Natural killer cell (primary cell): ENCODE results near the gene FAXDC2. TPM values are rescaled to one million over a fixed set of nuclear protein-coding genes. Genes with fewer than 3 reads are reported as not detected.
"Not testable (repeated sequence)": the region's sequence is repeated elsewhere in the genome, so short reads cannot be mapped to it uniquely, and the experiment has no call there.

Experiments used
- ATAC-seq, 3 donors: fragments of 150-1000 bp in 2 of 3; fragments of 200-7000 bp in 1 of 3; cut with Tn5 transposase; 1 replicate in 1 of 3; 2 replicates in 2 of 3; pipeline ENCODE4 v1.10.0; 2021; ENCODE audit warnings: mild to moderate bottlenecking in 2 of 3, moderate library complexity in 2 of 3
- DNase-seq, 2 donors: peaks; one replicate each; pipeline versions ENCODE4 v3.0.0 to v3.0.0-alpha.2; 2013 to 2021; ENCODE audit warnings: mixed read lengths in 1 of 2
- H3K27ac ChIP-seq: one replicate; pipeline ENCODE4 v1.5.1; 2013; ENCODE audit warnings: mild to moderate bottlenecking, low read length
- H3K27me3 ChIP-seq: one replicate; pipeline ENCODE4 v1.6.1; 2013; ENCODE audit warnings: low read length; ENCODE audit not compliant: control insufficient read depth, insufficient read depth
- H3K36me3 ChIP-seq: one replicate; pipeline ENCODE4 v1.6.1; 2013; ENCODE audit warnings: low read length; ENCODE audit not compliant: control insufficient read depth, insufficient read depth
- H3K4me1 ChIP-seq: one replicate; pipeline ENCODE4 v1.6.1; 2013; ENCODE audit warnings: low read length; ENCODE audit not compliant: control insufficient read depth, insufficient read depth
- H3K4me3 ChIP-seq: one replicate; pipeline ENCODE4 v1.5.1; 2013; ENCODE audit warnings: low read length
- H3K9me3 ChIP-seq: one replicate; pipeline ENCODE4 v1.6.1; 2013; ENCODE audit warnings: low read length; ENCODE audit not compliant: control insufficient read depth, insufficient read depth
- H3K27ac Mint-ChIP-seq, 2 donors: one replicate each; pipeline ENCODE4 v1.8.0; 2022; ENCODE audit warnings: mild to moderate bottlenecking in 2 of 2, mixed read lengths in 2 of 2, moderate library complexity in 1 of 2
- H3K27me3 Mint-ChIP-seq, 2 donors: one replicate each; pipeline ENCODE4 v1.8.0; 2022; ENCODE audit warnings: low read depth in 2 of 2, mixed read lengths in 2 of 2
- H3K36me3 Mint-ChIP-seq: one replicate; pipeline ENCODE4 v1.8.0; 2022; ENCODE audit warnings: mixed read lengths
- H3K4me1 Mint-ChIP-seq, 2 donors: one replicate each; pipeline ENCODE4 v1.8.0; 2022; ENCODE audit warnings: mixed read lengths in 2 of 2
- H3K4me3 Mint-ChIP-seq: one replicate; pipeline ENCODE4 v1.8.0; 2022; ENCODE audit warnings: mild to moderate bottlenecking, moderate library complexity, mixed read lengths
- H3K9me3 Mint-ChIP-seq, 2 donors: one replicate each; pipeline ENCODE4 v1.8.0; 2022; ENCODE audit warnings: mixed read lengths in 2 of 2
- CTCF ChIP-seq: fragments of 200-600 bp; IDR thresholded peaks from one replicate; pipeline ENCODE4 v1.8.0; 2022; ENCODE audit warnings: antibody characterized with exemption
- WGBS: methylation state at CpG from one replicate; pipeline ENCODE4 v1.1.7; 2013; ENCODE audit warnings: missing lambda C conversion rate; ENCODE audit not compliant: insufficient coverage; 5-methylcytosine and 5-hydroxymethylcytosine counted together
- intact Hi-C: fragments of 100-400 bp; cut with micrococcal nuclease; formaldehyde crosslinking; loops from one replicate; pipeline ENCODE4 v1.14.2; 2022
- total RNA-seq, 4 donors: library from RNA; stranded (reverse); fragments of 120-200 nt in 1 of 4; gene quantifications; one replicate each; pipeline versions ENCODE4 v1.2.3 to v1.2.4, GENCODE V29; 2013 to 2022

Gene FAXDC2
- total RNA-seq, 3 donors from 2014 or later (not counting 1 experiment from before 2014, with no cell fraction given) = 0.48 to 2.9 (median 1.4) TPM

- 89% methylated on average over 2 of the region's 2 CpGs for WGBS
- H3K27ac ChIP-seq = no peak overlapping the region
- H3K27ac Mint-ChIP-seq = peak overlapping the region in 1 of 2 donors; percentile 19
- H3K36me3 Mint-ChIP-seq = no peaks in the 10 kb centered on the region
- no peaks in the 10 kb centered on the region for H3K27me3 Mint-ChIP-seq
- no peaks in the 10 kb centered on the region for H3K9me3 Mint-ChIP-seq
- peak in 1 of 2 donors; percentile 11 for DNase-seq
- H3K36me3 ChIP-seq = no peaks in the 10 kb centered on the region
- intact Hi-C loops = no loop called here
- H3K4me1 Mint-ChIP-seq = peaks cover 16 to 17% of the 10 kb centered on the region in 2 donors
- no peak for ATAC-seq
- no peaks in the 10 kb centered on the region for H3K9me3 ChIP-seq
- H3K27me3 ChIP-seq = no peaks in the 10 kb centered on the region
- H3K4me3 ChIP-seq = no peak overlapping the region
- no peak for TF ChIP-seq CTCF
- no peak overlapping the region for H3K4me3 Mint-ChIP-seq
- H3K4me1 ChIP-seq = peaks cover 18% of the 10 kb centered on the region
These were observed 21.2 kb downstream of the FAXDC2 start for GRCh38 chr5:154829181-154829588.

GRCh38 chr5:154824070-154824469 lies 26.3 kb downstream of the FAXDC2 start:
- H3K9me3 ChIP-seq = no peaks in the 10 kb centered on the region
- no peak overlapping the region for H3K4me3 ChIP-seq
- H3K4me3 Mint-ChIP-seq = no peak overlapping the region
- peaks cover 33% of the 10 kb centered on the region for H3K4me1 ChIP-seq
- no peak overlapping the region for H3K27ac Mint-ChIP-seq
- no peak for TF ChIP-seq CTCF
- H3K9me3 Mint-ChIP-seq = no peaks in the 10 kb centered on the region
- no peaks in the 10 kb centered on the region for H3K27me3 ChIP-seq
- intact Hi-C loops = no loop called here
- H3K27me3 Mint-ChIP-seq = no peaks in the 10 kb centered on the region
- no peaks in the 10 kb centered on the region for H3K36me3 ChIP-seq
- 100% methylated on average over 2 of the region's 2 CpGs for WGBS
- H3K27ac ChIP-seq = no peak overlapping the region
- peaks cover 25 to 26% of the 10 kb centered on the region in 2 donors for H3K4me1 Mint-ChIP-seq
- H3K36me3 Mint-ChIP-seq = no peaks in the 10 kb centered on the region
- DNase-seq (no peak), ATAC-seq (no peak)

- H3K4me3 Mint-ChIP-seq = no peak overlapping the region
- intact Hi-C loops = no loop called here
- no peaks in the 10 kb centered on the region for H3K36me3 ChIP-seq
- peaks cover 36% of the 10 kb centered on the region for H3K4me1 ChIP-seq
- no peaks in the 10 kb centered on the region for H3K27me3 Mint-ChIP-seq
- H3K4me1 Mint-ChIP-seq = peaks cover 29 to 30% of the 10 kb centered on the region in 2 donors
- no peaks in the 10 kb centered on the region for H3K27me3 ChIP-seq
- H3K36me3 Mint-ChIP-seq = no peaks in the 10 kb centered on the region
- ATAC-seq (no peak), DNase-seq (no peak)
- H3K9me3 Mint-ChIP-seq = no peaks in the 10 kb centered on the region
- H3K27ac ChIP-seq = no peak overlapping the region
- TF ChIP-seq CTCF = no peak
- 96% methylated on average over 4 of the region's 4 CpGs for WGBS
- H3K27ac Mint-ChIP-seq = no peak overlapping the region
- H3K4me3 ChIP-seq = no peak overlapping the region
- no peaks in the 10 kb centered on the region for H3K9me3 ChIP-seq
These were observed 26.8 kb downstream of the FAXDC2 start for GRCh38 chr5:154823605-154824004.

- H3K9me3 ChIP-seq, H3K27ac ChIP-seq, H3K36me3 ChIP-seq, H3K4me3 Mint-ChIP-seq, H3K4me3 ChIP-seq, H3K9me3 Mint-ChIP-seq, intact Hi-C loops, H3K27me3 Mint-ChIP-seq, DNase-seq, ATAC-seq, H3K36me3 Mint-ChIP-seq, H3K27me3 ChIP-seq, H3K27ac Mint-ChIP-seq: not testable (repeated sequence)
- peaks cover 36% of the 10 kb centered on the region for H3K4me1 ChIP-seq
- WGBS = 94% methylated on average over 5 of the region's 5 CpGs
- H3K4me1 Mint-ChIP-seq = peaks cover 31 to 33% of the 10 kb centered on the region in 2 donors
These were observed 27.5 kb downstream of the FAXDC2 start for GRCh38 chr5:154822896-154823295.
